Heart right ventricle (tissue), 16 donors: ENCODE measurements around the gene VAPB. TPM values are rescaled to one million over a fixed set of nuclear protein-coding genes. Genes with fewer than 3 reads are reported as not detected.

Experiments used
- ATAC-seq, 8 donors: fragments of 200-7000 bp; cut with Tn5 transposase; one replicate each; pipeline ENCODE4 v1.9.1; 2020; ENCODE audit warnings: mild to moderate bottlenecking in 8 of 8, moderate library complexity in 8 of 8, moderate number of reproducible peaks in 1 of 8
- DNase-seq, 2 donors: peaks; one replicate each; pipeline ENCODE4 v3.0.0-alpha.2; 2020
- H3K27ac ChIP-seq, 10 donors: fragments of 200-600 bp; sonication (generic) in 2 of 10; one replicate each; pipeline versions ENCODE4 v1.5.0 to v1.8.0; 2020 to 2022; ENCODE audit warnings: mild to moderate bottlenecking in 3 of 10
- H3K27me3 ChIP-seq, 7 donors: fragments of 200-600 bp; one replicate each; pipeline ENCODE4 v1.8.0; 2021 to 2022; ENCODE audit warnings: mild to moderate bottlenecking in 2 of 7
- H3K36me3 ChIP-seq, 9 donors: fragments of 200-600 bp; sonication (generic) in 1 of 9; one replicate each; pipeline versions ENCODE4 v1.5.0 to v1.8.0; 2020 to 2022; ENCODE audit warnings: mild to moderate bottlenecking in 2 of 9
- H3K4me1 ChIP-seq, 9 donors: fragments of 200-600 bp; sonication (generic) in 1 of 9; one replicate each; pipeline versions ENCODE4 v1.5.0 to v1.8.0; 2020 to 2022; ENCODE audit warnings: mild to moderate bottlenecking in 4 of 9
- H3K4me3 ChIP-seq, 10 donors: fragments of 200-600 bp; sonication (generic) in 2 of 10; one replicate each; pipeline versions ENCODE4 v1.5.0 to v1.8.0; 2020 to 2022; ENCODE audit warnings: mild to moderate bottlenecking in 7 of 10, moderate library complexity in 2 of 10
- H3K9me3 ChIP-seq, 11 donors: fragments of 200-600 bp in 10 of 11; sonication (generic) in 2 of 11; one replicate each; pipeline versions ENCODE4 v1.5.0 to v1.8.0; 2013 to 2022; ENCODE audit warnings: mild to moderate bottlenecking in 2 of 11, control low read depth in 1 of 11, moderate library complexity in 1 of 11
- WGBS, 2 donors: extraction: QIAGEN DNeasy Blood & Tissue Kit; methylation state at CpG; one replicate each; pipeline ENCODE4 v1.1.7; 2013; ENCODE audit warnings: inconsistent platforms in 1 of 2; 5-methylcytosine and 5-hydroxymethylcytosine counted together
- intact Hi-C, 10 donors: fragments of 100-400 bp; cut with DNase I; formaldehyde crosslinking; loops; one replicate each; pipeline versions ENCODE4 v1.11.1 to v1.14.2; 2022
- polyA plus RNA-seq, 2 donors: library from polyadenylated mRNA; stranded (reverse); fragments of 200-250 nt; gene quantifications; one replicate each; pipeline ENCODE4 v1.2.3, GENCODE V29; 2013
- total RNA-seq, 10 donors: library from RNA; stranded (reverse); fragmentation: NEBNext Ultra II Directional in 3 of 10; extraction: Animal tissue kit (Norgen Biotek cat#: 25700) in 3 of 10; gene quantifications; one replicate each; pipeline versions ENCODE4 v1.2.1 to v1.2.4, GENCODE V29; 2021 to 2023
- TF ChIP-seq, protein P1 (sequence below), 9 donors: fragments of 200-600 bp; sonication (generic) in 2 of 9; IDR thresholded peaks; one replicate each; pipeline versions ENCODE4 v1.5.0 to v1.8.0; 2021 to 2022; ENCODE audit warnings: antibody characterized with exemption in 9 of 9, mild to moderate bottlenecking in 5 of 9, moderate library complexity in 1 of 9
- donor health status: Arrhythmogenic right ventricular cardiomyopathy.
- donor health status: ischemic (EF 13 %, LVEDD 7.1; RV severe dilation, severe dysfunction).
- donor health status: healthy with polysubstance abuse.
- donor health status: DM: no; HTN: yes; CAD: no.
- donor health status: DM: no; HTN: no; CAD: no.
- donor health status: ischemic (EF 25% LVEDD 6.9; RV normal size, moderate dysfunction).
- donor health status: ischemic (EF 25% LVEDD 5.7; RV mildly dilated, moderate dysfunction).
- donor health status: healthy.
- donor health status: DM: yes; HTN: yes; CAD: no.
- donor health status: Ischemic cardiomyopathy.
- donor health status: ischemic (EF 35%, LVEDD 5.7; RV mildly dilated, moderate dysfunction).
- donor health status: nonischemic (EF 11% LVEDD 7.7; RV severe dilation, severe dysfunction).
- donor health status: DM: yes; HTN: yes; CAD: no.
- donor health status: PGD.
- donor health status: ischemic (EF 29% LVEDD 5.4; RV normal size, mild dysfunction).
- donor health status: nonischemic (EF 23%, LVEDD 6.1; RV moderate dilation, normal function).

The VAPB gene
- total and polyA plus RNA-seq, 12 donors = 20.8 to 89.9 (median 69.8) TPM

- intact Hi-C loops = loop anchor here in 2 of 10 donors (10.0 kb wide), 3 partner anchors 47 to 163 kb away; no protein-coding TSS in a partner anchor
These were observed 8.4 kb downstream of the VAPB start for GRCh38 chr20:58397429-58397828.

GRCh38 chr20:58398254-58398653, 9.2 kb downstream of the VAPB start:
- intact Hi-C loops = loop anchor here in 2 of 10 donors (10.0 kb wide), 3 partner anchors 47 to 163 kb away; no protein-coding TSS in a partner anchor
- ATAC-seq = no peak

More at GRCh38 chr20:58397429-58397828, 8.4 kb downstream of the VAPB start:
- TF ChIP-seq, protein P1, sequence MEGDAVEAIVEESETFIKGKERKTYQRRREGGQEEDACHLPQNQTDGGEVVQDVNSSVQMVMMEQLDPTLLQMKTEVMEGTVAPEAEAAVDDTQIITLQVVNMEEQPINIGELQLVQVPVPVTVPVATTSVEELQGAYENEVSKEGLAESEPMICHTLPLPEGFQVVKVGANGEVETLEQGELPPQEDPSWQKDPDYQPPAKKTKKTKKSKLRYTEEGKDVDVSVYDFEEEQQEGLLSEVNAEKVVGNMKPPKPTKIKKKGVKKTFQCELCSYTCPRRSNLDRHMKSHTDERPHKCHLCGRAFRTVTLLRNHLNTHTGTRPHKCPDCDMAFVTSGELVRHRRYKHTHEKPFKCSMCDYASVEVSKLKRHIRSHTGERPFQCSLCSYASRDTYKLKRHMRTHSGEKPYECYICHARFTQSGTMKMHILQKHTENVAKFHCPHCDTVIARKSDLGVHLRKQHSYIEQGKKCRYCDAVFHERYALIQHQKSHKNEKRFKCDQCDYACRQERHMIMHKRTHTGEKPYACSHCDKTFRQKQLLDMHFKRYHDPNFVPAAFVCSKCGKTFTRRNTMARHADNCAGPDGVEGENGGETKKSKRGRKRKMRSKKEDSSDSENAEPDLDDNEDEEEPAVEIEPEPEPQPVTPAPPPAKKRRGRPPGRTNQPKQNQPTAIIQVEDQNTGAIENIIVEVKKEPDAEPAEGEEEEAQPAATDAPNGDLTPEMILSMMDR (IDR thresholded peaks at IDR 0.05) = no peak
- H3K36me3 ChIP-seq = peaks cover 0 to 15% (median 0%) of the 10 kb centered on the region in 9 donors
- peaks cover 3 to 81% (median 43%) of the 10 kb centered on the region in 9 donors for H3K4me1 ChIP-seq
- no peak overlapping the region for H3K27ac ChIP-seq
- ATAC-seq (no peak), DNase-seq (no peak)
- no peaks in the 10 kb centered on the region for H3K9me3 ChIP-seq
- 98 to 99% methylated on average over 6 of the region's 6 CpGs for WGBS, 2 donors
- no peaks in the 10 kb centered on the region for H3K27me3 ChIP-seq
- no peak overlapping the region for H3K4me3 ChIP-seq

GRCh38 chr20:58399926-58400325, 10.9 kb downstream of the VAPB start:
- Histone ChIP-seq H3K27ac (no peak overlapping the region), H3K9me3 (no peaks in the 10 kb centered on the region), H3K4me1 (peaks cover 3 to 77% (median 45%) of the 10 kb centered on the region in 9 donors), H3K36me3 (no peaks in the 10 kb centered on the region), H3K4me3 (no peak overlapping the region), H3K27me3 (no peaks in the 10 kb centered on the region)
- no peak for ATAC-seq
- TF ChIP-seq, protein P1 (IDR thresholded peaks at IDR 0.05) = no peak
- intact Hi-C loops = loop anchor here in 2 of 10 donors (10.0 kb wide), 3 partner anchors 45 to 165 kb away; no protein-coding TSS in a partner anchor
- WGBS, 2 donors = 90 to 93% methylated on average over 6 of the region's 6 CpGs
- no peak for DNase-seq

More at GRCh38 chr20:58398254-58398653, 9.2 kb downstream of the VAPB start:
- Histone ChIP-seq H3K9me3 (no peaks in the 10 kb centered on the region), H3K4me3 (no peak overlapping the region), H3K36me3 (peaks cover 0 to 11% (median 0%) of the 10 kb centered on the region in 9 donors), H3K27me3 (no peaks in the 10 kb centered on the region), H3K27ac (no peak overlapping the region), H3K4me1 (peaks cover 3 to 76% (median 42%) of the 10 kb centered on the region in 9 donors)
- TF ChIP-seq, protein P1 (IDR thresholded peaks at IDR 0.05) = no peak
- WGBS, 2 donors = 79 to 82% methylated on average over 5 of the region's 5 CpGs
- no peak for DNase-seq

DNA sequence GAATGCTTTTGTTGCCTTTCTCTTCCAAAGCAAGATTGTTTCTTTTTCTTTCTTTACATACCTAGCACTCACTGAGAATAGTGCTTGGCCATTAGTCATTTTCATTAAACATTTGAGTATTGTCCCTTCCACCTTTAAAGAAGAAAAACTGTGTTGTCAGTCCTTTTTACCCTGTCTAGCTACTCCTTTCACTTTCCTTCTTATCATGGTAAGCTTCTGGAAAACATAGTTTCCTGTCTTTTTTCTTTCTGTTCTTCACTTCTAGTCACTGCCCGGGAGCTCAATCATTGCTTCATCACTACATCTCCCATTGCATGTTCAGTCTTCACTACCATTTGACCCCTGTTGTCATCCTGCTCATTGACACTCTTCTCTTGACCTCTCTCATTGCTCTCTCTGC, 12.1 kb downstream of the VAPB start:
- no peak overlapping the region for H3K4me3 ChIP-seq
- WGBS, 2 donors = 73 to 88% methylated on average over 1 of the region's 1 CpG
- H3K4me1 ChIP-seq = peaks cover 3 to 73% (median 53%) of the 10 kb centered on the region in 9 donors
- H3K27me3 ChIP-seq = no peaks in the 10 kb centered on the region
- no peaks in the 10 kb centered on the region for H3K9me3 ChIP-seq
- intact Hi-C loops = no loop called here
- DNase-seq = no peak
- TF ChIP-seq, protein P1 (IDR thresholded peaks at IDR 0.05) = no peak
- ATAC-seq = no peak
- H3K36me3 ChIP-seq = no peaks in the 10 kb centered on the region
- H3K27ac ChIP-seq = no peak overlapping the region
